ENCODE measurements around the gene PLK4. TPM values are rescaled to one million over a fixed set of nuclear protein-coding genes. Genes with fewer than 3 reads are reported as not detected.
"Not testable (repeated sequence)": the region's sequence is repeated elsewhere in the genome, so short reads cannot be mapped to it uniquely, and the experiment has no call there.

The PLK4 gene
- total and polyA plus RNA-seq, 7 donors: 0.16 to 7.5 (median 2.9) TPM; not detected in 1

GRCh38 chr4:127889903-127890302, 9.2 kb downstream of the PLK4 start:
- Histone ChIP-seq H3K9me3 (no peaks in the 10 kb centered on the region), H3K4me1 (no peaks in the 10 kb centered on the region), H3K27me3 (no peaks in the 10 kb centered on the region), H3K36me3 (no peaks in the 10 kb centered on the region), H3K4me3 (no peak overlapping the region), H3K27ac (no peak overlapping the region)
- DNase-seq: no peak
- WGBS, 2 donors: 92 to 96% methylated on average over 3 of the region's 3 CpGs
- intact Hi-C loops (cut with DNase I): loop anchor here (10.0 kb wide), 1 partner anchor 175 kb away; the partner anchor contains the start of gene LARP1B
- TF ChIP-seq EP300 (IDR thresholded peaks at IDR 0.05): no peak
- TF ChIP-seq, protein P1, sequence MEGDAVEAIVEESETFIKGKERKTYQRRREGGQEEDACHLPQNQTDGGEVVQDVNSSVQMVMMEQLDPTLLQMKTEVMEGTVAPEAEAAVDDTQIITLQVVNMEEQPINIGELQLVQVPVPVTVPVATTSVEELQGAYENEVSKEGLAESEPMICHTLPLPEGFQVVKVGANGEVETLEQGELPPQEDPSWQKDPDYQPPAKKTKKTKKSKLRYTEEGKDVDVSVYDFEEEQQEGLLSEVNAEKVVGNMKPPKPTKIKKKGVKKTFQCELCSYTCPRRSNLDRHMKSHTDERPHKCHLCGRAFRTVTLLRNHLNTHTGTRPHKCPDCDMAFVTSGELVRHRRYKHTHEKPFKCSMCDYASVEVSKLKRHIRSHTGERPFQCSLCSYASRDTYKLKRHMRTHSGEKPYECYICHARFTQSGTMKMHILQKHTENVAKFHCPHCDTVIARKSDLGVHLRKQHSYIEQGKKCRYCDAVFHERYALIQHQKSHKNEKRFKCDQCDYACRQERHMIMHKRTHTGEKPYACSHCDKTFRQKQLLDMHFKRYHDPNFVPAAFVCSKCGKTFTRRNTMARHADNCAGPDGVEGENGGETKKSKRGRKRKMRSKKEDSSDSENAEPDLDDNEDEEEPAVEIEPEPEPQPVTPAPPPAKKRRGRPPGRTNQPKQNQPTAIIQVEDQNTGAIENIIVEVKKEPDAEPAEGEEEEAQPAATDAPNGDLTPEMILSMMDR (IDR thresholded peaks at IDR 0.05): no peak
- TF ChIP-seq POLR2A (IDR thresholded peaks at IDR 0.05): no peak

DNA sequence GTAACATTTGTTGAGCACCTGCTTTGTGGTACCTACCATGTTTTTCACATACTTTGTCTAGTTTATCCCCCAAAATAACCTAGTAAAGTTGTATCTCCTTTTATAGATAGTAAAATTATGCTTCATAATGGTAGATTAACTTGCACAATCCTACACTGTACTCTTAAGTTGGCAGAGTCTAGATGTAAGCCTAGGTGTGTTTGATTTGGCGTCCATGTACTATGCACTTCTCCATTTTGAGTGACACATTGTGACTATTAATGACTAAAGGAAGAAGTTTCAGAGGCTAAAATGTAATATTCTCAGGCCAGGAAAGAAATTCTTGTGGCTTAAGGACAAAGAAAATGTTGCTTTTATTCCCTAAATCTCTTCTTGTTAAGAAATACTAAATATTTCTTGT, 15.4 kb downstream of the PLK4 start:
- H3K4me1 ChIP-seq: no peaks in the 10 kb centered on the region
- no peak overlapping the region for H3K27ac ChIP-seq
- H3K9me3 ChIP-seq: no peaks in the 10 kb centered on the region
- intact Hi-C loops (cut with DNase I): no loop called here
- WGBS, 2 donors: 87 to 94% methylated on average over 1 of the region's 1 CpG
- no peaks in the 10 kb centered on the region for H3K36me3 ChIP-seq
- DNase-seq: no peak
- H3K27me3 ChIP-seq: no peaks in the 10 kb centered on the region
- no peak for TF ChIP-seq POLR2A (IDR thresholded peaks at IDR 0.05)
- TF ChIP-seq, protein P1 (IDR thresholded peaks at IDR 0.05): no peak
- TF ChIP-seq POLR2AphosphoS5 (IDR thresholded peaks at IDR 0.05): no peak
- no peak for TF ChIP-seq EP300 (IDR thresholded peaks at IDR 0.05)
- no peak overlapping the region for H3K4me3 ChIP-seq

GRCh38 chr4:127896528-127896927, 15.8 kb downstream of the PLK4 start:
- Histone ChIP-seq H3K9me3 (no peaks in the 10 kb centered on the region), H3K4me1 (no peaks in the 10 kb centered on the region), H3K36me3 (no peaks in the 10 kb centered on the region), H3K27ac (no peak overlapping the region), H3K4me3 (no peak overlapping the region), H3K27me3 (no peaks in the 10 kb centered on the region)
- TF ChIP-seq POLR2AphosphoS5 (IDR thresholded peaks at IDR 0.05) (no peak), POLR2A (IDR thresholded peaks at IDR 0.05) (no peak)
- TF ChIP-seq, protein P1 (IDR thresholded peaks at IDR 0.05): no peak
- WGBS, 2 donors: 94 to 100% methylated on average over 1 of the region's 1 CpG
- DNase-seq: no peak
- intact Hi-C loops (cut with DNase I): no loop called here

DNA sequence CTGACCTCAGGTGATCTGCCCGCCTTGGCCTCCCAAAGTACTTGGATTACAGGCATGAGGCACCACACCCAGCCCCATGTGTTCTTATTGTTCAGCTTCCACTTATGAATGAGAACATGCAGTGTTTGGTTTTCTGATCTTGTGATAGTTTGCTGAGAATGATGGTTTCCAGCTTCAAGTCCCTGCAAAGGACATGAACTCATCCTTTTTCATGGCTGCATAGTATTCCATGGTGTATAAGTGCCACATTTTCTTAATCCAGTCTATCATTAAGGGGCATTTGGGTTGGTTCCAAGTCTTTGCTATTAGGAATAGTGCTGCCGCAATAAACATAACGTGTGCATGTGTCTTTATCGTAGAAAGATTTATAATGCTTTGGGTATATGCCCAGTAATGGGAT, 19.0 kb downstream of the PLK4 start:
- H3K36me3 ChIP-seq; H3K4me1 ChIP-seq; DNase-seq; H3K9me3 ChIP-seq; H3K27me3 ChIP-seq; intact Hi-C loops (cut with DNase I); H3K27ac ChIP-seq; H3K4me3 ChIP-seq: not testable (repeated sequence)
- 97% methylated on average over 4 of the region's 4 CpGs for WGBS, 2 donors

GRCh38 chr4:127905029-127905428, 24.3 kb downstream of the PLK4 start:
- Histone ChIP-seq H3K36me3 (no peaks in the 10 kb centered on the region), H3K4me3 (no peak overlapping the region), H3K27ac (no peak overlapping the region), H3K9me3 (peaks cover 0 to 2% (median 0%) of the 10 kb centered on the region in 4 donors), H3K4me1 (no peaks in the 10 kb centered on the region), H3K27me3 (no peaks in the 10 kb centered on the region)
- DNase-seq: no peak
- WGBS, 2 donors: 90% methylated on average over 8 of the region's 8 CpGs
- intact Hi-C loops (cut with DNase I): no loop called here
- TF ChIP-seq POLR2AphosphoS5 (IDR thresholded peaks at IDR 0.05): no peak
- no peak for TF ChIP-seq POLR2A (IDR thresholded peaks at IDR 0.05)
- TF ChIP-seq EP300 (IDR thresholded peaks at IDR 0.05): no peak
- TF ChIP-seq, protein P1 (IDR thresholded peaks at IDR 0.05): no peak

Measured in sigmoid colon (tissue), 7 donors.